ENCODE measurements around the gene GAS1. TPM values are rescaled to one million over a fixed set of nuclear protein-coding genes. Genes with fewer than 3 reads are reported as not detected.

The GAS1 gene
- total and polyA plus RNA-seq, 7 donors, result 0.23 to 136 (median 73.4) TPM

DNA sequence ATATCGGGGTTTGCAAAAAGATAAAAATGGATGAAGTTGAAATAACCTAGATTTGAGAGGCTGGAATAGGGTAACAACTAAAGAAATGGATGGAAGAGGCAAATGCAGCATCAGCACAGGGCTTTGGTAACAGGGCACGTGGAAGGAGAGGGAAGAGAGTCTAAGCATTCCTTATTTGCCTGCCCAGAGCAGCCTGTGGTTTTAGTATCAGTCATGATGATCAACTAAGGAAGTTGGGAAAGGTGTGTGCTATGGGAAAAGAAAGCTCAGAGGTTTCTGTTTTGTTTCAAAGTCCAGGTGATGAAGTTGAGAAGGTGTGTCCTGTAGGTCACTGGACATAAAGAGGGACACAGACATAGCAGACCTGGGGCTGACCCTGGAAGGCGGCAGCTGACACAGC lies 28.8 kb downstream of the GAS1 start:
- TF ChIP-seq EP300 (IDR thresholded peaks at IDR 0.05), result no peak
- TF ChIP-seq POLR2A (IDR thresholded peaks at IDR 0.05), result no peak
- no peak for TF ChIP-seq POLR2AphosphoS5 (IDR thresholded peaks at IDR 0.05)
- TF ChIP-seq, protein P1, sequence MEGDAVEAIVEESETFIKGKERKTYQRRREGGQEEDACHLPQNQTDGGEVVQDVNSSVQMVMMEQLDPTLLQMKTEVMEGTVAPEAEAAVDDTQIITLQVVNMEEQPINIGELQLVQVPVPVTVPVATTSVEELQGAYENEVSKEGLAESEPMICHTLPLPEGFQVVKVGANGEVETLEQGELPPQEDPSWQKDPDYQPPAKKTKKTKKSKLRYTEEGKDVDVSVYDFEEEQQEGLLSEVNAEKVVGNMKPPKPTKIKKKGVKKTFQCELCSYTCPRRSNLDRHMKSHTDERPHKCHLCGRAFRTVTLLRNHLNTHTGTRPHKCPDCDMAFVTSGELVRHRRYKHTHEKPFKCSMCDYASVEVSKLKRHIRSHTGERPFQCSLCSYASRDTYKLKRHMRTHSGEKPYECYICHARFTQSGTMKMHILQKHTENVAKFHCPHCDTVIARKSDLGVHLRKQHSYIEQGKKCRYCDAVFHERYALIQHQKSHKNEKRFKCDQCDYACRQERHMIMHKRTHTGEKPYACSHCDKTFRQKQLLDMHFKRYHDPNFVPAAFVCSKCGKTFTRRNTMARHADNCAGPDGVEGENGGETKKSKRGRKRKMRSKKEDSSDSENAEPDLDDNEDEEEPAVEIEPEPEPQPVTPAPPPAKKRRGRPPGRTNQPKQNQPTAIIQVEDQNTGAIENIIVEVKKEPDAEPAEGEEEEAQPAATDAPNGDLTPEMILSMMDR (IDR thresholded peaks at IDR 0.05), result no peak
- DNase-seq, result no peak
- no peaks in the 10 kb centered on the region for H3K4me1 ChIP-seq
- intact Hi-C loops (cut with DNase I), result no loop called here
- no peaks in the 10 kb centered on the region for H3K27me3 ChIP-seq
- no peak overlapping the region for H3K27ac ChIP-seq
- H3K36me3 ChIP-seq, result no peaks in the 10 kb centered on the region
- WGBS, 2 donors, result 54 to 70% methylated on average over 3 of the region's 3 CpGs
- H3K9me3 ChIP-seq, result peaks cover 0 to 2% (median 0%) of the 10 kb centered on the region in 4 donors
- H3K4me3 ChIP-seq, result no peak overlapping the region

DNA sequence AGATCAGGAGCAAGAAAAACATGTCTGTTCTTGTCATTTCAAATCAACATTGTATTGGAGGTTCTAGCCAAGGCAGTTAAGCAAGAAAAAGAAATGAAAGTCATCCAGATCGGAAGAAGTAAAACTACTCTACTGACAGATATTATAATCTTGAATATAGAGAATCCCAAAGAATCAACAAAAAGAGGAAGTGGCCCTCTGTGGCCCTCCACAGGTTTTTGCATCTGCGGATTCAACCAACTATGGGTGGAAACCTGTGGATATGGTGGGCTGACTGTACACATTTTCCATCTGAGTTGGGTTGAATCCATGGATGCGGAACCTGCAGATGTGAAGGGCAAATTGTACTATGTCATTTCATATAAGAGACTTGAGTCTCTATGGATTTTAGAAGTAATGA lies 35.1 kb downstream of the GAS1 start:
- TF ChIP-seq POLR2AphosphoS5 (IDR thresholded peaks at IDR 0.05) (no peak), EP300 (IDR thresholded peaks at IDR 0.05) (no peak), POLR2A (IDR thresholded peaks at IDR 0.05) (no peak)
- TF ChIP-seq, protein P1 (IDR thresholded peaks at IDR 0.05), result no peak
- Histone ChIP-seq H3K27me3 (no peaks in the 10 kb centered on the region), H3K9me3 (no peaks in the 10 kb centered on the region), H3K27ac (no peak overlapping the region), H3K36me3 (no peaks in the 10 kb centered on the region), H3K4me1 (no peaks in the 10 kb centered on the region), H3K4me3 (no peak overlapping the region)
- WGBS, 2 donors, result 94 to 96% methylated on average over 3 of the region's 3 CpGs
- intact Hi-C loops (cut with DNase I), result no loop called here
- no peak for DNase-seq

DNA sequence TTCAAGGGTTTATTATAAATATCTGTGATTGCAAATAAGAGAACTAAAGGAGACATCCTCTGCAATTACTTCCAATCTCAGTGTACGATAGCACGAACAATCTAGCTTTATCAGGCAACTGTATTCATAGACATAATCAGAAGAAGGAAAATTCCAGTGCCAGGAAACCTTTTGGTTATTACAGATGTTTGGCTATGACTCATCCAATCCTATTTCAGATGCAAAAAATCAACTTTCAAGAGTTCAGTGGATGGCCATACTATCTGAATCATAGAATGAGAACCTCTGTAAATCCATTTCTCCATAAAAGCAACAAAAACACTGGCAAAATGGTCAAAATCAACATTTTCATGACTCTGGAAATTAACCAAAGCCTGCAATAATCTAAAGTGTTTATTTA lies 37.9 kb downstream of the GAS1 start:
- intact Hi-C loops (cut with DNase I), result no loop called here
- WGBS, 2 donors, result 91 to 94% methylated on average over 2 of the region's 2 CpGs
- no peaks in the 10 kb centered on the region for H3K9me3 ChIP-seq
- H3K36me3 ChIP-seq, result no peaks in the 10 kb centered on the region
- DNase-seq, result no peak
- H3K27ac ChIP-seq, result no peak overlapping the region
- H3K27me3 ChIP-seq, result no peaks in the 10 kb centered on the region
- H3K4me3 ChIP-seq, result no peak overlapping the region
- no peaks in the 10 kb centered on the region for H3K4me1 ChIP-seq
- TF ChIP-seq POLR2A (IDR thresholded peaks at IDR 0.05) (no peak), POLR2AphosphoS5 (IDR thresholded peaks at IDR 0.05) (no peak), EP300 (IDR thresholded peaks at IDR 0.05) (no peak)
- TF ChIP-seq, protein P1 (IDR thresholded peaks at IDR 0.05), result no peak

DNA sequence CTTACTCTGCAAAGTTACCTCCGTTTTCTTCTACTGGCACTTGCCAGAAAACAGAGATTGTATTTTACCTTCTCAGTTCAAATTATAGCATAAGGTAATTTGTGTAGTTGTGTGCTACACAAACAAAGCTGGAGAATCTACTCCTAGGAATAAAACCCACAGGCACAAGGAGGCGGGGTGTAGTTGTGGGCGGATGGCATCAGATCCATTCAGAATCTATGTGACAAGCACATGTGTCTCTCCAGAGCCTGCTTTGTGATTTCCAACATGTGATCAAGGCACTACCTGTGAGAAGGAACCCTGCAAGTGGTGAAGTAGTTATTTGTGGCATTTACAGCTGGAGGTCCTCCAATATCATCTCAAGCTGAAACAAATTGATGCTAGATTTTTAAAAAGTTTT lies 39.0 kb downstream of the GAS1 start:
- intact Hi-C loops (cut with DNase I), result no loop called here
- TF ChIP-seq EP300 (IDR thresholded peaks at IDR 0.05), result no peak
- TF ChIP-seq, protein P1 (IDR thresholded peaks at IDR 0.05), result no peak
- no peak for TF ChIP-seq POLR2AphosphoS5 (IDR thresholded peaks at IDR 0.05)
- no peak for TF ChIP-seq POLR2A (IDR thresholded peaks at IDR 0.05)
- no peak overlapping the region for H3K27ac ChIP-seq
- 84 to 89% methylated on average over 3 of the region's 3 CpGs for WGBS, 2 donors
- H3K4me1 ChIP-seq, result peaks cover 0 to 4% (median 2%) of the 10 kb centered on the region in 4 donors
- no peak overlapping the region for H3K4me3 ChIP-seq
- H3K27me3 ChIP-seq, result no peaks in the 10 kb centered on the region
- no peak for DNase-seq
- H3K9me3 ChIP-seq, result no peaks in the 10 kb centered on the region
- no peaks in the 10 kb centered on the region for H3K36me3 ChIP-seq

DNA sequence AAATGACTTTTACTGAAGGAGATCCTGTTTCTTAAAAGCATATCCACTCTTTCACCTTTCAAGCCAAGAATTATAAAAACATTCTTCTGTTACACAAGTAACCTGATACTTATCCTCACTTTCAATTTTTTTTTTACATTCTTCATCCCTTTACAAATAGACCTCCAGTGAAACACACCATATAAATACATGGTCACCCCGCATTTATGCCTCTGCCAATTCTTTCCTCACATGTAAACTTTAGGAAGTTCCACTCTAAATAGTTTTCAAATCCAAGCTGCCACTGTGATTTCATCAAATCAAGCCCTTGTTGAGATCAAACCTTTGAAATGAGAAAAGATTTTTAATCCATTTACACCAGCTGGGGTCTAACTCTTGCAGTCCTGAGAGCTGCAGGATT lies 40.0 kb downstream of the GAS1 start:
- Histone ChIP-seq H3K27me3 (no peaks in the 10 kb centered on the region), H3K9me3 (no peaks in the 10 kb centered on the region), H3K4me1 (peaks cover 0 to 9% (median 4%) of the 10 kb centered on the region in 4 donors), H3K36me3 (no peaks in the 10 kb centered on the region), H3K27ac (no peak overlapping the region), H3K4me3 (no peak overlapping the region)
- TF ChIP-seq POLR2A (IDR thresholded peaks at IDR 0.05) (no peak), POLR2AphosphoS5 (IDR thresholded peaks at IDR 0.05) (no peak), EP300 (IDR thresholded peaks at IDR 0.05) (no peak)
- TF ChIP-seq, protein P1 (IDR thresholded peaks at IDR 0.05), result no peak
- DNase-seq, result no peak
- intact Hi-C loops (cut with DNase I), result no loop called here
- 64 to 78% methylated on average over 1 of the region's 1 CpG for WGBS, 2 donors

Measured in sigmoid colon (tissue), 7 donors.